ENCODE data around the gene TMEM120B. TPM values are rescaled to one million over a fixed set of nuclear protein-coding genes. Genes with fewer than 3 reads are reported as not detected.

The TMEM120B gene
- total RNA-seq, 1 donor from 2014 or later: 8.6 TPM

- peak; percentile 73 for DNase-seq (ENCODE audit: low read depth, low spot score)
These were observed 90.5 kb downstream of the TMEM120B start for GRCh38 chr12:121802843-121803698.

GRCh38 chr12:121803861-121804416 lies 91.4 kb downstream of the TMEM120B start, which contains the start of gene SETD1B:
Gene SETD1B, plus strand, starts transcription at chr12:121804009. Its CDS starts 729 bp downstream, at chr12:121804738.
- DNase-seq (ENCODE audit: low read depth, low spot score): no peak

- no peak for DNase-seq (ENCODE audit: low read depth, low spot score)
These were observed 92.0 kb downstream of the TMEM120B start for GRCh38 chr12:121804417-121805111.

- DNase-seq (ENCODE audit: low read depth, low spot score): no peak
These were observed 92.8 kb downstream of the TMEM120B start for GRCh38 chr12:121805171-121806008.

- DNase-seq (ENCODE audit: low read depth, low spot score): no peak
These were observed 93.5 kb downstream of the TMEM120B start for GRCh38 chr12:121806009-121806545.

GRCh38 chr12:121806546-121807423 lies 94.2 kb downstream of the TMEM120B start:
- DNase-seq (ENCODE audit: low read depth, low spot score): no peak

GRCh38 chr12:121807642-121808347 lies 95.2 kb downstream of the TMEM120B start:
- no peak for DNase-seq (ENCODE audit: low read depth, low spot score)

GRCh38 chr12:121808623-121809022 lies 96.1 kb downstream of the TMEM120B start:
- no peak for DNase-seq (ENCODE audit: low read depth, low spot score)

- DNase-seq (ENCODE audit: low read depth, low spot score): no peak
These were observed 97.2 kb downstream of the TMEM120B start for GRCh38 chr12:121809712-121810116.

GRCh38 chr12:121810234-121810817 lies 97.8 kb downstream of the TMEM120B start:
- DNase-seq (ENCODE audit: low read depth, low spot score): no peak

- DNase-seq (ENCODE audit: low read depth, low spot score): no peak
These were observed 98.4 kb downstream of the TMEM120B start for GRCh38 chr12:121810833-121811433.

GRCh38 chr12:121811434-121812319 lies 99.1 kb downstream of the TMEM120B start:
- no peak for DNase-seq (ENCODE audit: low read depth, low spot score)

- no peak for DNase-seq (ENCODE audit: low read depth, low spot score)
These were observed 99.8 kb downstream of the TMEM120B start for GRCh38 chr12:121812320-121812871.

GRCh38 chr12:121812921-121813896 lies 100.7 kb downstream of the TMEM120B start:
- DNase-seq (ENCODE audit: low read depth, low spot score): no peak

GRCh38 chr12:121813951-121814350 lies 101.4 kb downstream of the TMEM120B start:
- no peak for DNase-seq (ENCODE audit: low read depth, low spot score)
